Measurements from ENCODE around the gene CD22.

The CD22 gene

DNA sequence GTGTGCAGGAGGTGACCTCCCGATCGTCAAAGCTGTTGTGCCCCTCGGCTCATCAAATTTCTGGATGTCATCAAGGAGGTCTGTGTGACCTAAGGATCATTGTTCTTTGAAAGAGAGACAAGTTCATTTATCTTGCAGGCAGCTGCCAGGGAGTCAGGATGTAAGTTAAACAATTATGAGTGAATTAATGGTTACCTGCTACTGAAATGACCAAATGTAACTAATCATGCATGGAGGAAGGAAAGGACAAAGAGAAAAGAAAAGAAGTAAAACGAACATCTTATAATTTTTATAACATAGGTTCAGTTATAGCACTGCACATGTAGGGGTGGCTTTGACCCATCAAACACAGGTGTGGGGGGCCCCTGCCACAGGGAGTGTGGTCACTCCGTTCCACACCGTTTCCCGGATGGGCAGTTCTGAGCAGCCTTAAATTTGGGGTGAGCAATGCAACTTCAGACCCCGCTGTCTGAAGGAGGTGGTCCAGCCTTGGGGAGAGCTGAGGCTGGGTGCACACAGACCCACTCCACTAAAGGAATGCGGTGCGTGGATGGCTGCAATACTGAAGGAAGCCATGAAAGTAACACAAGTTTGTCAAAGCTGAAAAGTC is 5.3 kb downstream of the CD22 start:
- Histone ChIP-seq H2AFZ (ENCODE audit: low read length) (no peak overlapping the region), H3K27me3 (ENCODE audit: insufficient read depth, low read length, poor library complexity, severe bottlenecking) (no peaks in the 10 kb centered on the region), H3F3A (ENCODE audit: low read depth) (no peaks in the 10 kb centered on the region), H4K20me1 (ENCODE audit: insufficient read depth, low read length, poor library complexity, severe bottlenecking) (no peaks in the 10 kb centered on the region), H3K4me2 (ENCODE audit: low read depth, low read length, poor library complexity, severe bottlenecking) (no peak overlapping the region), H3K4me3 (ENCODE audit: low read length, poor library complexity, severe bottlenecking) (no peak overlapping the region), H3K9ac (ENCODE audit: low read depth, low read length, poor library complexity, severe bottlenecking) (no peak overlapping the region), H3K9me2 (replicated peaks; ENCODE audit: low read depth, low read length) (no peaks in the 10 kb centered on the region), H3K79me2 (ENCODE audit: insufficient read depth, low read length) (no peaks in the 10 kb centered on the region), H3K4me1 (ENCODE audit: insufficient read depth, low read length, poor library complexity, severe bottlenecking) (peaks cover 10% of the 10 kb centered on the region), H3K36me3 (ENCODE audit: insufficient read depth, low read length) (no peaks in the 10 kb centered on the region), H3K9me3 (ENCODE audit: insufficient read depth, low read depth, low read length) (no peaks in the 10 kb centered on the region)
- TF ChIP-seq, protein P1, sequence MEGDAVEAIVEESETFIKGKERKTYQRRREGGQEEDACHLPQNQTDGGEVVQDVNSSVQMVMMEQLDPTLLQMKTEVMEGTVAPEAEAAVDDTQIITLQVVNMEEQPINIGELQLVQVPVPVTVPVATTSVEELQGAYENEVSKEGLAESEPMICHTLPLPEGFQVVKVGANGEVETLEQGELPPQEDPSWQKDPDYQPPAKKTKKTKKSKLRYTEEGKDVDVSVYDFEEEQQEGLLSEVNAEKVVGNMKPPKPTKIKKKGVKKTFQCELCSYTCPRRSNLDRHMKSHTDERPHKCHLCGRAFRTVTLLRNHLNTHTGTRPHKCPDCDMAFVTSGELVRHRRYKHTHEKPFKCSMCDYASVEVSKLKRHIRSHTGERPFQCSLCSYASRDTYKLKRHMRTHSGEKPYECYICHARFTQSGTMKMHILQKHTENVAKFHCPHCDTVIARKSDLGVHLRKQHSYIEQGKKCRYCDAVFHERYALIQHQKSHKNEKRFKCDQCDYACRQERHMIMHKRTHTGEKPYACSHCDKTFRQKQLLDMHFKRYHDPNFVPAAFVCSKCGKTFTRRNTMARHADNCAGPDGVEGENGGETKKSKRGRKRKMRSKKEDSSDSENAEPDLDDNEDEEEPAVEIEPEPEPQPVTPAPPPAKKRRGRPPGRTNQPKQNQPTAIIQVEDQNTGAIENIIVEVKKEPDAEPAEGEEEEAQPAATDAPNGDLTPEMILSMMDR (conservative IDR thresholded peaks at IDR 0.05; ENCODE audit: low read length): no peak
- TF ChIP-seq EZH2phosphoT487 (IDR thresholded peaks at IDR 0.05; ENCODE audit: borderline replicate concordance): no peak

DNA sequence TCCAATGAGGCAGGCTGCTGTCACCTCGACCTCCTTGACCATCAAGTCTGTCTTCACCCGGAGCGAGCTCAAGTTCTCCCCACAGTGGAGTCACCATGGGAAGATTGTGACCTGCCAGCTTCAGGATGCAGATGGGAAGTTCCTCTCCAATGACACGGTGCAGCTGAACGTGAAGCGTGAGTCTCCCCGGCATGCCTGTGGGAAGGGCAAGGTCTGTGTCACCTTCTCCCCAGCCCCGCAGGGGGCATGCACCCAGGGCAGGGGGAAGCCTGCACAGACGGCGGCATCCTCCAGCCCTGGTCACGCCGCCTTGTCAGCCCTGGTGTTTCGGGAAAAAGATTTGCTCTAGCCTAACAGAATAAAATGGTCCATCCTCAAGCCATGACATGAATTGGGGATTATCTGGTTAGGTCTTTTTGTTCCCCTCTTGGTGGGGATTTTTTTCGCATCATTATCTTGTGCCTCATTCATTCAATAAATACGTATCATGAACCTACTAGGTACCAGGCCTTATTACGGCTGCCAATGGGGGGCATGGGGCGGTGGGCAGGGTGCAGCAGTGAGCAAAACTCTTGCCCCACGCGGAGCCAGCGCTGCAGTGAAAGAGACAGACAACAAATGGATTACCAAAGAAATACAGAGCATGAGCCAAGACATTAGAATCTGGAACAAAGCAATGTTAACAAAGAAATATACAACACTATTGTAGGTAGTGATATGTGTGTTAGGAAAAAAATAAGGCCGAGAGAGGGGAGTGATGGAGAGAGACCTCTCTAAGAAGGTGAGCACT is 7.4 kb downstream of the CD22 start:
- Histone ChIP-seq H3F3A (ENCODE audit: low read depth) (no peaks in the 10 kb centered on the region), H3K4me2 (ENCODE audit: low read depth, low read length, poor library complexity, severe bottlenecking) (no peak overlapping the region), H3K27me3 (ENCODE audit: insufficient read depth, low read length, poor library complexity, severe bottlenecking) (no peaks in the 10 kb centered on the region), H3K36me3 (ENCODE audit: insufficient read depth, low read length) (no peaks in the 10 kb centered on the region), H4K20me1 (ENCODE audit: insufficient read depth, low read length, poor library complexity, severe bottlenecking) (no peaks in the 10 kb centered on the region), H3K9ac (ENCODE audit: low read depth, low read length, poor library complexity, severe bottlenecking) (no peak overlapping the region), H3K9me3 (ENCODE audit: insufficient read depth, low read depth, low read length) (no peaks in the 10 kb centered on the region), H3K79me2 (ENCODE audit: insufficient read depth, low read length) (no peaks in the 10 kb centered on the region), H3K9me2 (replicated peaks; ENCODE audit: low read depth, low read length) (no peaks in the 10 kb centered on the region), H2AFZ (ENCODE audit: low read length) (no peak overlapping the region), H3K4me1 (ENCODE audit: insufficient read depth, low read length, poor library complexity, severe bottlenecking) (peaks cover 5% of the 10 kb centered on the region), H3K4me3 (ENCODE audit: low read length, poor library complexity, severe bottlenecking) (no peak overlapping the region)
- TF ChIP-seq EZH2phosphoT487 (IDR thresholded peaks at IDR 0.05; ENCODE audit: borderline replicate concordance): no peak
- TF ChIP-seq, protein P1 (conservative IDR thresholded peaks at IDR 0.05; ENCODE audit: low read length): no peak

DNA sequence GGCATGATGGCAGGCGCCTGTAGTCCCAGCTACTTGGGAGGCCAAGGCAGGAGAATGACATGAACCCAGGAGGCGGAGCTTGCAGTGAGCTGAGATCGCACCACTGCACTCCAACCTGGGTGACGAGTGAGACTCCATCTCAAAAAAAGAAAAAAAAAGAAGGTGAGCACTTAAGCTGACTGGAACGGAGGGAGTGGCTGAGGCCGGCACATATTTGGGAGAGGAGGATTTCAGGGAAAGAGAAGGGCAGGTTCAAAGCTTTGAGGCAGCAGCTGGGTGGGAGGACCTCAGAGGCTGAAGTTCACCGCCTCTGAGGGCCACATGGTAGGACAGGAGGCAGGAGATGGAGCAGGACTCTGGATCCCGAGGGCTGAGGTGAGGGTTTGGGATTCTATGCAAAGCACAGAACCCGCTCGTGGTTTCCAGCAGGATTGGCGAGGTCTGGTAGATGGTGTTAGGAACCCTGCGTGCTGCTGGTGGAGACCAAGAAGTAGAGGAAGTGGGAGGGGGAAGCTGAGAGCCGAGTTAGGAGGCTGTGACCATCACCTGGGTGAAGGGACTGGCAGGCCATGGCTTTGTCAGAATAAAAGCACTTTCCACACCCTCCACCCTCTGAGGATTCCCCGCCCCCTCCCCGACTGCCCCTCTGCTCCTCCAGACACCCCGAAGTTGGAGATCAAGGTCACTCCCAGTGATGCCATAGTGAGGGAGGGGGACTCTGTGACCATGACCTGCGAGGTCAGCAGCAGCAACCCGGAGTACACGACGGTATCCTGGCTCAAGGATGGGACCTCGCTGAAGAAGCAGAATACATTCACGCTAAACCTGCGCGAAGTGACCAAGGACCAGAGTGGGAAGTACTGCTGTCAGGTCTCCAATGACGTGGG is 8.4 kb downstream of the CD22 start:
- Histone ChIP-seq H3F3A (ENCODE audit: low read depth) (no peaks in the 10 kb centered on the region), H3K4me1 (ENCODE audit: insufficient read depth, low read length, poor library complexity, severe bottlenecking) (peaks cover 5% of the 10 kb centered on the region), H3K4me3 (ENCODE audit: low read length, poor library complexity, severe bottlenecking) (no peak overlapping the region), H3K9ac (ENCODE audit: low read depth, low read length, poor library complexity, severe bottlenecking) (no peak overlapping the region), H4K20me1 (ENCODE audit: insufficient read depth, low read length, poor library complexity, severe bottlenecking) (no peaks in the 10 kb centered on the region), H2AFZ (ENCODE audit: low read length) (peak overlapping the region; percentile 43; the same call in 1 of the 2 replicates), H3K9me3 (ENCODE audit: insufficient read depth, low read depth, low read length) (no peaks in the 10 kb centered on the region), H3K79me2 (ENCODE audit: insufficient read depth, low read length) (no peaks in the 10 kb centered on the region), H3K36me3 (ENCODE audit: insufficient read depth, low read length) (no peaks in the 10 kb centered on the region), H3K27me3 (ENCODE audit: insufficient read depth, low read length, poor library complexity, severe bottlenecking) (no peaks in the 10 kb centered on the region), H3K4me2 (ENCODE audit: low read depth, low read length, poor library complexity, severe bottlenecking) (no peak overlapping the region), H3K9me2 (replicated peaks; ENCODE audit: low read depth, low read length) (no peaks in the 10 kb centered on the region)
- TF ChIP-seq EZH2phosphoT487 (IDR thresholded peaks at IDR 0.05; ENCODE audit: borderline replicate concordance): no peak
- TF ChIP-seq, protein P1 (conservative IDR thresholded peaks at IDR 0.05; ENCODE audit: low read length): no peak
